WERI-Rb-1 (cell line): ENCODE measurements around the gene COMP.

ENCODE experiments used
- DNase-seq: peaks from one replicate; pipeline ENCODE4 v3.0.0-alpha.2; 2020
- H3K27ac ChIP-seq: fragments of 250-450 bp; sonication (Bioruptor Pico); 2 replicates; pipeline ENCODE4 v1.5.1; 2020; ENCODE audit warnings: mild to moderate bottlenecking, moderate library complexity
- H3K27me3 ChIP-seq: fragments of 250-450 bp; sonication (Bioruptor Pico); 2 replicates; pipeline ENCODE4 v1.5.1; 2021; ENCODE audit warnings: mild to moderate bottlenecking, low read depth, moderate library complexity; ENCODE audit not compliant: insufficient read depth, severe bottlenecking
- H3K36me3 ChIP-seq: fragments of 250-450 bp; sonication (Bioruptor Pico); 2 replicates; pipeline ENCODE4 v1.5.1; 2020; ENCODE audit warnings: mild to moderate bottlenecking, moderate library complexity
- H3K4me3 ChIP-seq: 2 replicates; pipeline ENCODE4 v1.5.1; 2011; ENCODE audit warnings: low read depth, mild to moderate bottlenecking, control low read depth, low read length
- H3K9me3 ChIP-seq: fragments of 250-450 bp; sonication (Bioruptor Pico); 2 replicates; pipeline ENCODE4 v1.5.1; 2021; ENCODE audit warnings: mild to moderate bottlenecking, moderate library complexity; ENCODE audit not compliant: severe bottlenecking
- CTCF ChIP-seq: IDR thresholded peaks from 2 replicates; pipeline ENCODE4 v1.5.1; 2011; ENCODE audit warnings: low read depth, mild to moderate bottlenecking, control low read depth, inconsistent platforms, low read length

COMP gene

GRCh38 chr19:18790566-18791314 is at the start of gene COMP:
Gene COMP (minus strand): TSS chr19:18791305. CDS start chr19:18791269, 36 bp downstream.
- peaks cover 51% of the 10 kb centered on the region for H3K27me3 ChIP-seq
- peaks cover 2% of the 10 kb centered on the region for H3K9me3 ChIP-seq
- DNase-seq, result no peak
- peak within 1 kb of the TSS; percentile 42 for H3K4me3 ChIP-seq
- no peak within 1 kb of the TSS for H3K27ac ChIP-seq
- no peaks in the 10 kb centered on the region for H3K36me3 ChIP-seq
- no peak for TF ChIP-seq CTCF

GRCh38 chr19:18840288-18841267 is 49.5 kb upstream of the COMP start:
- no peak overlapping the region for H3K27ac ChIP-seq
- no peak for DNase-seq
- no peaks in the 10 kb centered on the region for H3K27me3 ChIP-seq
- H3K36me3 ChIP-seq, result peaks cover 35% of the 10 kb centered on the region
- H3K4me3 ChIP-seq, result no peak overlapping the region
- no peak for TF ChIP-seq CTCF
- H3K9me3 ChIP-seq, result no peaks in the 10 kb centered on the region

GRCh38 chr19:18839465-18840287 is 48.6 kb upstream of the COMP start:
- no peak for TF ChIP-seq CTCF
- Histone ChIP-seq H3K9me3 (no peaks in the 10 kb centered on the region), H3K4me3 (no peak overlapping the region), H3K36me3 (peaks cover 44% of the 10 kb centered on the region), H3K27me3 (no peaks in the 10 kb centered on the region), H3K27ac (no peak overlapping the region)
- no peak for DNase-seq

GRCh38 chr19:18834644-18834984 is 43.5 kb upstream of the COMP start:
- no peaks in the 10 kb centered on the region for H3K27me3 ChIP-seq
- no peak for DNase-seq
- H3K27ac ChIP-seq, result no peak overlapping the region
- H3K9me3 ChIP-seq, result no peaks in the 10 kb centered on the region
- H3K36me3 ChIP-seq, result peaks cover 55% of the 10 kb centered on the region
- TF ChIP-seq CTCF, result no peak
- no peak overlapping the region for H3K4me3 ChIP-seq

GRCh38 chr19:18833849-18834643 is 42.9 kb upstream of the COMP start:
- no peaks in the 10 kb centered on the region for H3K27me3 ChIP-seq
- H3K27ac ChIP-seq, result no peak overlapping the region
- TF ChIP-seq CTCF, result no peak
- peaks cover 53% of the 10 kb centered on the region for H3K36me3 ChIP-seq
- DNase-seq, result no peak
- H3K4me3 ChIP-seq, result no peak overlapping the region
- H3K9me3 ChIP-seq, result no peaks in the 10 kb centered on the region
